ENCODE measurements around the gene RAPGEF4.
"Not testable (repeated sequence)": the region's sequence is repeated elsewhere in the genome, so short reads cannot be mapped to it uniquely, and the experiment has no call there.

The RAPGEF4 gene

DNA sequence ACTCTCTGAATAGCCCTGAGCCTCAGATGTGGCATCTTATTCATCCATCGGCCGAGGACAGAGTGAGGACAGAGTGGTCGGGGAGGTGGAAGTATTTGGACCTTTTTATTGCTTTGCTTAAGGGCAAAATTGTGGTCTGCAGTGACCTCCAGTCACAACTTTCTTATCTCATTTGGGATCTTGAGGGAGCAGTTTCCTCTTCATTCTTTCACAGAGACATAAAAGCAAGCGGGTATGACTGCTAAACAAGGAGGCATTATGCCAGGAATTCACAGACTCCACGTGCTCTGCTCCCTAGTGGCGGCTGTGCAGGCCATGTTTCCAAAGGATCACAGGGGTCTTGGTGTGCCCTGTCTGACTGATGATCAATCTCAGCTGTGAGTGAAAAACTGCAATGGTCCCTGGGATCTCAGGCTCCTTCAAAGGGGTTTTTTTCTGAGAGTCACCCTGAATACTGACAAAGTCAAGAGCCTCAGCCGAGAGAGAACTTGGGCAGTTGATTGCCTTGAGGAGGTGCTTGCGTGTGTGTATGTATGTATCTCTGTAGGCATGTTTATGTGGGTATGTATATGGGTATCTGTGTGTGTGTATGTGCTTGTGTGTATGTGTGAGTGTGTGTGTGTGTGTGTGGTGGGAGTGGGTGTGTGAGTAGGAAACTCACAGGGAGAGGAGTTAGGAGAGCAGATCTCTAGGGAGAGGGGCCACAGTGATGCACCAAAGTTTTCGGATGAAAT is 47.7 kb downstream of the RAPGEF4 start:
- H3K4me3 ChIP-seq (ENCODE audit: low read depth, low read length), result no peak overlapping the region
- TF ChIP-seq, protein P1, sequence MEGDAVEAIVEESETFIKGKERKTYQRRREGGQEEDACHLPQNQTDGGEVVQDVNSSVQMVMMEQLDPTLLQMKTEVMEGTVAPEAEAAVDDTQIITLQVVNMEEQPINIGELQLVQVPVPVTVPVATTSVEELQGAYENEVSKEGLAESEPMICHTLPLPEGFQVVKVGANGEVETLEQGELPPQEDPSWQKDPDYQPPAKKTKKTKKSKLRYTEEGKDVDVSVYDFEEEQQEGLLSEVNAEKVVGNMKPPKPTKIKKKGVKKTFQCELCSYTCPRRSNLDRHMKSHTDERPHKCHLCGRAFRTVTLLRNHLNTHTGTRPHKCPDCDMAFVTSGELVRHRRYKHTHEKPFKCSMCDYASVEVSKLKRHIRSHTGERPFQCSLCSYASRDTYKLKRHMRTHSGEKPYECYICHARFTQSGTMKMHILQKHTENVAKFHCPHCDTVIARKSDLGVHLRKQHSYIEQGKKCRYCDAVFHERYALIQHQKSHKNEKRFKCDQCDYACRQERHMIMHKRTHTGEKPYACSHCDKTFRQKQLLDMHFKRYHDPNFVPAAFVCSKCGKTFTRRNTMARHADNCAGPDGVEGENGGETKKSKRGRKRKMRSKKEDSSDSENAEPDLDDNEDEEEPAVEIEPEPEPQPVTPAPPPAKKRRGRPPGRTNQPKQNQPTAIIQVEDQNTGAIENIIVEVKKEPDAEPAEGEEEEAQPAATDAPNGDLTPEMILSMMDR (IDR thresholded peaks at IDR 0.05; ENCODE audit: borderline replicate concordance, insufficient read depth, low read depth, low read length), result no peak

DNA sequence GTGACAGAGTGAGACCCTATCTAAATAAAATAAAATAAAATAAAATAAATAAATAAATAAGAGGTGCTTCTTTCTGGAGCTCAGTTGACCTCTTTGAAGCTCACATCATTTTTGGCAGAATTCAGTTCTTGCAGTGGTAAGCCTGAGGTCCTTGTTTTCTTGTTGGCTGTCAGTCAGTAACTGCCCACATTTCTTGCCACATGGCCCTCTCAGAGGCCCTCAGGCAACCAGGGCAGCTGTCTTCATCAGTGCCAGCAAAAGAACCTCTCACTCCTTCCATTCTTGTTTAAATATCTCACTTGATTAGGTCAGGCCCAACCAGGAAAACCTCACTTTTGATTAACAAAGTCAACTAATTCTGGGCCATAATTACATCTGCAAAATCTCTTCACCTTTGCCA is 53.2 kb downstream of the RAPGEF4 start:
- TF ChIP-seq, protein P1 (IDR thresholded peaks at IDR 0.05; ENCODE audit: borderline replicate concordance, insufficient read depth, low read depth, low read length), result no peak
- no peak overlapping the region for H3K4me3 ChIP-seq (ENCODE audit: low read depth, low read length)

DNA sequence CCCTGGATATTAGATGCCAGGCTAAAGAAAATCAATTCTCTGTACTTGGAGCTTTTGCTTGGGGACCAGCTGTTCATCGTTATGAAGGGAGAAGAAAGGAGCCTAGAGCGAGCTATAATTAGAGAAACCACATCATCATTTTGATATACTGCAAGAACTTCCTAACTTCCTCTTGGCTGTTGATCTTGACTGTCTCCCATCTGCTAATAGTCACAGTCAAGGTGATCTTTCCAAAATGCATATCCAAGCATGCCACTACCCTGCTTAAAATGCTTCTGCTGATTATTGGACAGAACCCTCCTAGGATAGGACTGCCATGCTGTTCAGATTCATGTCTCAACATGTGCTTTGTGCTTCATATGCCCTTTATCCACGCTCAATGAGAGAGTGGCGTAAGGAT is 54.8 kb downstream of the RAPGEF4 start:
- TF ChIP-seq, protein P1 (IDR thresholded peaks at IDR 0.05; ENCODE audit: borderline replicate concordance, insufficient read depth, low read depth, low read length), result no peak
- H3K4me3 ChIP-seq (ENCODE audit: low read depth, low read length), result no peak overlapping the region

DNA sequence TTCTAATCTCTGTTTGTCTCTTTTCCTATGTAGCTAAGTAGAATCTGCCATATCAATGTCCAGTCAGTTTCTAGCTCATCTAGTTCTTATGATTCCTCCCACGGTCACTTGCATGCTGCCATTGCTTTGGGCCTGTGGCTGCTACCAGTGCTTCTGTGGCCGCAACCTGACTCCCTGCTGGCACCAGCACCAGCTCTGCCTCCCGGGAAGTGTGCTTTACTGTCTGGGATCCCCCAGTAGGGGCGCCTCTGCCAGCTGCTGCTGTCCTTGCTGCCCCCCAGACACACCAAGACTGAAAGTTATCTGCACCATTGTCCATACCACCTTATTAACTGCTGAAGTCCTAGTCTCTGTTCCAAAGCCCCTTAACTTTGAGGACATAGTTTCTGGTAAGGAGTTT is 56.3 kb downstream of the RAPGEF4 start:
- H3K4me3 ChIP-seq (ENCODE audit: low read depth, low read length), result no peak overlapping the region
- TF ChIP-seq, protein P1 (IDR thresholded peaks at IDR 0.05; ENCODE audit: borderline replicate concordance, insufficient read depth, low read depth, low read length), result no peak

DNA sequence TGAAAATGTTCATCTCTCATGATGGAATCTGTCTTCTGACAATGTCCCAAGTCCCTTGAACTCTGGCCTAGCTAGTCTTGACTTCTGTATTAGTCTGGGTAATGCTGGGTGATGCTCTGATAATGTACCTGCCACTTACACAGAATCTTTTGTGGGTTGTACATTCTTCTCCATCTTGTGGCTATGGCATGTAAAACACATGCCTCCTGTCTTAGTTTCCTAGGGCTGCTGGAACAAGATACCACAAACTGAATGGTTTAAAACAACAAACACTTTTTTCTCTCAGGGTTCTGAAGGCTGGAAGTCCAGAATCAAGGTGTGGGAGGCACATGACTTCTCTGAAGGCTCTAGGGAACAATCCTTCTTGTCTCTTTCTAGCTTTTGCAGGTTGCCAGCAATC is 57.1 kb downstream of the RAPGEF4 start:
- no peak overlapping the region for H3K4me3 ChIP-seq (ENCODE audit: low read depth, low read length)
- TF ChIP-seq, protein P1 (IDR thresholded peaks at IDR 0.05; ENCODE audit: borderline replicate concordance, insufficient read depth, low read depth, low read length), result no peak

DNA sequence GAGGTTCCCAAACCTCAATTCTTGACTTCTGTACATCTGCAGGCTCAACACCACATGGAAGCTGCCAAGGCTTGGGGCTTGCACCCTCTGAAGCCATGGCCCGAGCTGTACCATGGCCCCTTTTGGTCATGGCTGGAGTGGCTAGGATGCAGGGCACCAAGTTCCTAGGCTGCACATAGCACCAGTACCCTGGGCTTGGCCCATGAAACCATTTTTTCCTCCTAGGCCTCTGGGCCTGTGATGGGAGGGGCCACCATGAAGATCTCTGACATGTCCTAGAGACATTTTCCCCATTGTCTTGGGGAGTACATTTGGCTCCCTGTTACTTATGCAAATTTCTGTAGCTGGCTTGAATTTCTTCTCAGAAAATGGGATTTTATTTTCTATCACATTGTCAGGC is 67.7 kb downstream of the RAPGEF4 start:
- not testable (repeated sequence) for H3K4me3 ChIP-seq (ENCODE audit: low read depth, low read length)

DNA sequence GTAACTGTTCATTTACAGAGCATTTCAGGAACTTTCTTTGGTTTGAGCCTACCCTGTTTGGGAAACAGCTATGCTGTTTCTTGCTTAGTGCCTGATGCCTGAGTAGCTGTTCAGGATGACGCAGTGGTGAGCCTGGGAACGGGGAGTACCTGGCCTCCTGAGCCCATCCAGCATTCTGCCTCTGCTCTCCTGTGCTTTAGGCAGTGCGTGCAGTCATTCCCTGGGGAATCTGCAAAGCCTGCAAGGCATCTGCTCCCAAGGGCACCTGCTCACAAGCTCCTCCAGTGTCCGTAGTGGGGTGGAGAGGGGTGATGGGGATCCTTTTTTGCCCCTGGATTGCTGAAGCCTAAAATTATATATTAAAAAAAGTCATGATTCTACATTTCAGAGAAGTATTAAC is 68.8 kb downstream of the RAPGEF4 start:
- TF ChIP-seq, protein P1 (IDR thresholded peaks at IDR 0.05; ENCODE audit: borderline replicate concordance, insufficient read depth, low read depth, low read length), result no peak
- no peak overlapping the region for H3K4me3 ChIP-seq (ENCODE audit: low read depth, low read length)

All from GM12875 (cell line).